Stimulated activated CD8-positive, alpha-beta memory T cell treated with anti-CD3 and anti-CD28 coated beads, Interleukin-15, amount 100 ng/mL, for 4 hours (primary cell): Measurements from ENCODE around the gene UST.
"Not testable (repeated sequence)": the region's sequence is repeated elsewhere in the genome, so short reads cannot be mapped to it uniquely, and the experiment has no call there.

Experiments
- DNase-seq, 2 donors: peaks; one replicate each; pipeline ENCODE4 v3.0.0-alpha.2; 2020; ENCODE audit warnings: low read depth in 2 of 2

The UST gene

GRCh38 chr6:148898376-148899014 lies 151.7 kb downstream of the UST start:
- no peak for DNase-seq

- DNase-seq = no peak
Observed at GRCh38 chr6:148904896-148905870, 158.4 kb downstream of the UST start.

- no peak for DNase-seq
Observed at GRCh38 chr6:148905901-148906300, 159.1 kb downstream of the UST start.

- DNase-seq = no peak
Observed at GRCh38 chr6:148906386-148906785, 159.6 kb downstream of the UST start.

GRCh38 chr6:148907573-148907972 lies 160.7 kb downstream of the UST start:
- no peak for DNase-seq

- no peak for DNase-seq
Observed at GRCh38 chr6:148912252-148912651, 165.4 kb downstream of the UST start.

- DNase-seq = no peak
Observed at GRCh38 chr6:148915810-148916209, 169.0 kb downstream of the UST start.

GRCh38 chr6:148916485-148916884 lies 169.7 kb downstream of the UST start:
- DNase-seq = not testable (repeated sequence)

GRCh38 chr6:148924226-148925012 lies 177.6 kb downstream of the UST start:
- no peak for DNase-seq

GRCh38 chr6:148925701-148926100 lies 178.9 kb downstream of the UST start:
- no peak for DNase-seq

- no peak for DNase-seq
Observed at GRCh38 chr6:148926478-148926877, 179.6 kb downstream of the UST start.

GRCh38 chr6:148927586-148927985 lies 180.8 kb downstream of the UST start:
- DNase-seq = no peak

- no peak for DNase-seq
Observed at GRCh38 chr6:148928811-148929210, 182.0 kb downstream of the UST start.

GRCh38 chr6:148932208-148932607 lies 185.4 kb downstream of the UST start:
- DNase-seq = no peak

GRCh38 chr6:148932731-148933130 lies 185.9 kb downstream of the UST start:
- DNase-seq = no peak

- no peak for DNase-seq
Observed at GRCh38 chr6:148934539-148934938, 187.7 kb downstream of the UST start.

- no peak for DNase-seq
Observed at GRCh38 chr6:148934961-148935360, 188.1 kb downstream of the UST start.

GRCh38 chr6:148935705-148936435 lies 189.0 kb downstream of the UST start:
- DNase-seq = no peak

- no peak for DNase-seq
Observed at GRCh38 chr6:148943451-148943850, 196.6 kb downstream of the UST start.

- DNase-seq = no peak
Observed at GRCh38 chr6:148944608-148945007, 197.8 kb downstream of the UST start.

- no peak for DNase-seq
Observed at GRCh38 chr6:148945301-148946021, 198.6 kb downstream of the UST start.
